ENCODE data around the gene DDN.
A peak's percentile ranks its signal among the peaks of the same experiment; 100 is the strongest.

Gene DDN

GRCh38 chr12:49031573-49032161 is 32.5 kb upstream of the DDN start:
- ATAC-seq: no peak

DNA sequence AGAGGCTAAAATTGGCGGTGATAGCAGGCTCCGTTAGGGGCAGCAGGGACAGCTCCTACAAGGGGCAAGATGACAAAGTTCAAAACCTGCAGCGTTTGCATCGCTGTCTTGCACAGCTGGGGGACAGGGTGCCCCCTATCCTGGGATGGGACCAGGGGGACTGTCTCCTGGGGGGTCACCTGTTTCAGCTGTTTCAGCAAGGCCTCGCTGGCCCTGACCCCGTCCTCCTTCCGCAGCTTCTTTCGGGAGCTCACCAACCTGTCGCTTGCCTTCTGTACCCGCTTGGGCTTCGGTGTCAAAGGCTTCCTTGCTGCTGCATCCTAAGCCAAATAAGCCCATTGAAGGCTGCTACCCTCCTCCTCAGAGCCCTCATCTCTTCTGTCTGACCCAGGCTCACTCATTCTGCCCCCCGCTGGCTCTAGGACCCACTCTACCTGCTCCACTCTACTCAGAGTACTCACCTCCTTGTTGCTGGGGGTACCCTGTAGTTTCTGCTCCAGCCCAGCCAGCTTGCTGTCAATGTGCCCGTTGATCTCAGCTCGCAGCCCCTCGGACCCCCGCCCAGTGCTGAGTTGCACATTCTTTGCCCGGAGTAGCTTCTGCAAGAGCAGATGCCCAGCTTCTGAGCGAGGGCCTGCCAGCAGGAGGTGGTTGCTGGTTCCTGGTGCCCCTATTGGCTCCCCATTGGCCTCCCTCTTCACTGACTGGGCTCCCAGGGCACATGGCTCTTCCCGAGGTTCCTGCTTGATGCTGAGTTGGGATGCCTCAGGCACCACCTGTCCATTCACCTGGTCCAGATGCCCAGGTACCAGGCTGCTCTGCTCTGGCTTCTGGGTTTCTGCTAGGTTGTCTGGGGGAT is 31.8 kb upstream of the DDN start:
- no peak for DNase-seq
- ATAC-seq: no peak

More at GRCh38 chr12:49031573-49032161, 32.5 kb upstream of the DDN start:
- no peak for DNase-seq

GRCh38 chr12:49030119-49030518 is 30.9 kb upstream of the DDN start:
- DNase-seq (no peak), ATAC-seq (no peak)

DNA sequence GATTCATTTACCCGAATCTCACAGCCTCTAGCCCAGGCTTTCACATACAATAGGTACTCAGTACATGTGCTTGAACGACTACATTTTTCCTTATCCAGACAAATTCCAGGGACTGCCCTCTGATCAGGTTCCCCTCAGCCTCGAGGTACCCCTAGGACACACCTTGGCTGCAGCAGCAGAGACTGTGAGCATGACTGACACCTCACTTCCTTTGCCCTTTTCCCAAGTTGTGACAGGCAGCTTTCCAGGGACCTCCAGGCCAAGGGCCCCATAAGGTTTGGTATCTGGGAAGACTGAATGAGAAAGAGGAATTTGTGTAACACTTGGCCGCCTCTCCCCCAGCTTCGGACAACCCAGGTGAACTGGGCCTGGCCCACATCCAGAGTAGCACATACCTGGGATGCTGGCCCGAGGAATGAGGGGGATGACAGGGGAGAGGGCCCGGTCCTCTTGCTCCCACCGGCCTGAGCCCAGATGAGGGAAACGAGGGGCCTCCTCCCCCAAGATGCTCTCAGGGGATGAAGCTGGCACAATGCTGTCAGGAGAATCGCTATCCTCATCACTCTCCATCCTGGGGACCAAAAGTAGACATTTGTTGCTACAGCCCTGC is 29.6 kb upstream of the DDN start:
- ATAC-seq (no peak), DNase-seq (no peak)

DNA sequence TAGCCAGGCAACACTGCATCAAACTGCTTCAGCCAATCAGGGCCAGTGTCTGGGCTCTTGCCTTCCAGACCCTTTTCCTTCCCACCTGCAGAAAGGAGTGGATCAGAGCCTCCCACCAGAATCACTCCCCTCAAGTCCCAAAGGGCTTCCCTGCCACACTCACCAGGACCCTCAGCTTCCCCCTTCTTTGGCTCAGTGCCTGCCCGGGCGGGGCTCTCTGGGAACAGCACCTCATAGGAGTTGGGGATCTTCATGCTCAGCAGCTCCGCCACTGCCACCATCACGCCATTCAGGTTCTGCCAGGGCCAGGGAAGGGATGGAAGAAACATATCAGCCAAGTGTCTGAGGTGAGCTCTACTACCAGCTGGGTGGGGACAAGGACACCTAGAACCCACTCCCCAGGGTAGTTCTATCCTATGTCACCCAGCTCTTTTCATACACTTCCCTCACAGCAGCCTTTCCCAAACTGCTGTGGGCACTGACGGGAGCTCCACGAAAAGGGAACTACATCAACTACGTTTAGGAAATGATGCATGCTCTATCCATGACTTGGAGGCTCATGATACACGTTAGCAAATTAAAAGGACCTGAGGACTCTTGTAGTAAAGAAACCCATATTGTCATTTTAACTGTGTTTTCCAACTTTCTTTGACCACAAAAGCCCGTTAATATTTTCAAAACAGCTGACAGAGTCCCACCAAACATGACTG is 28.8 kb upstream of the DDN start:
- DNase-seq: no peak
- no peak for ATAC-seq

DNA sequence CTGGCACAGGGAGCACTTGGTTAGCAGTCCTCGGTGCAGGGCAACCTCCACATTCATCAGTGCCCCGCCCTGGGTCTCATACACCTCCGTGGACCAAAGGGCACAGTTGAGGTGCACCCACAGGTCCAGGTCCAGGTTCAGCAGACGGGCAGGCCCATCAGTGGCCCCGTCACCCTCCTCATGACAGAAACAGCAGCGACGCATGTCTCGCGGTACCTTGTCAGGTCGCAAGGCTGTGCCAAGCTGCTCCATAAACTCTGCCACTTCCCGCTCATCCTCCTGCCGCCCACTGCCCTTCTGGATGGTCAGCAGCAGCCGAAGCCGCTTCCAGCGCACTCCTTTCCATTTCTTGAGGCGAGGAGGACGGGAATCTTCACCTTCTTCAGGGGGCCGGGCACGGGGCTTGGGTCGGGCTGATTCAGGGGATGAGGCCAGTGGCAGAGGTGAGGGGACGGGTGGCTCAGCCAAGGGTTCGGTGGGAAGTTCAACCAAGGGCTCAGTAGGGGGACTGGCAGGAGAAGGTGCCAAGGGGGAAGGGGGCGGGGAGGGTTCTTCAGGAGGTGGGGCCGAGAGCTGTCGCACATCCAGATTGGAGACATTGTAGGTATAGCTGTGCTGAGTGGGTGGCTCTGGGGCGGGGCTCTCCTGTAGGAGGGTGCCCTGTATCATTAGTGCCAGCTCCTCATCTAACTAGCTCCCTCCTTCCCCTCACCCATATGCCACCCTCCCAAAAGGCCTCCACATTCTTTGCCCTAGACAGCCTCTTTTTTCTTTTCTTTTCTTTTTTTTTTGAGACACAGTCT is 27.7 kb upstream of the DDN start:
- no peak for ATAC-seq
- DNase-seq: no peak

- DNase-seq: no peak
- ATAC-seq: no peak
Measured at GRCh38 chr12:49026101-49026500, 26.9 kb upstream of the DDN start.

GRCh38 chr12:49025463-49025862 is 26.3 kb upstream of the DDN start:
- ATAC-seq: no peak
- DNase-seq: no peak

GRCh38 chr12:49024543-49024942 is 25.4 kb upstream of the DDN start:
- ATAC-seq (no peak), DNase-seq (no peak)

DNA sequence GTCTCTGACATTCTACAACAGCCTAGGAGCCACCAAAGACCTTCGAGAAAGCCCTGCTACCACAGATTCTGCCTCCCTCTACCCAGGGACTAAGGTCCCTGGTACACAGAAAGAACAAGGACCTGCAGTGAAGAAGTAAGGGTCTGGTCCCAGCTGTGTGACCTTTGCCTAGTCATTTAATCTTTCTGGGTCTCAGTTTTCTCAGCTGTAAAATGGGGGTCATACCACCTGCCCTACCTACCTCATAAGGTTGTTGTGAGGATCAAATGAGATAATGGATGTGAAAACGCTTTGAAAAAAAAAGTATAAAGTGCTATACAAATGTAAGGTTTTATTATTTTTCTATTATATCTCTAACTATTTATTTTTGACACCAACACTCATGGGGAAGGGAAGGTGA is 24.6 kb upstream of the DDN start:
- no peak for DNase-seq
- ATAC-seq: no peak

GRCh38 chr12:49022558-49023178 is 23.5 kb upstream of the DDN start:
- no peak for DNase-seq
- ATAC-seq: no peak

DNA sequence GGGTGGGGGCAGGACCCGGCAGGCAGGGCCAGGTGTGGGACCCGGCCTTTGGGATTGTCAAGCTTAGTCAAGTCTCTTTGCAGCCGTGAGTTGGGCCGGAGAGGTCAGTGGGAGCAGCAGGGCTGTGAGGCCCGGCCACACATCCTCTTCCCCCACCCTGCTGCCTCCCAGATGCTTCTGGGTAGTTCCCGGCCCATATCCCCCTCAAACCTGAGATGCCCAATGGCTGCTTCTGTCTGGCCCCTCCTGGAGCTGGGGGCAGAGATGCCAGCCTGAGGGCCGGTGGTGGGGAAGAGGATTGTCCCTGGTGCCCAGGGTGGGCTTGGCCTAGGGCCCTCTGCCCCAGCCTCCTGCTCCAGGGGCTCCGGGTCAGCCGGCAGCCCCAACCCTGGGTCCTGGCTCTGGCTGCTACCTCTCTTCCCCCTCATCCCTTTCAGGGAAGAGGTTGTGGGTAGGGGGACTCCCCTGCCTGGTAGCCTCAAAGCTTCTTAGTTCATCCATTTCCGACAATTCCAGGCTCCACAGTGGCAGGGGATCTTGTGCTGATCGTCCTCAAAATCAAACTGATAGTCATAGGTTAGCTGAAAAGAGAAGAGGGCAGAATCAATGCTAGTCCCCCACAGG is 22.2 kb upstream of the DDN start:
- ATAC-seq (no peak), DNase-seq (no peak)

- DNase-seq: no peak
Measured at GRCh38 chr12:49020441-49020840, 21.3 kb upstream of the DDN start.

GRCh38 chr12:49019443-49020324 is 20.5 kb upstream of the DDN start:
- ATAC-seq (no peak), DNase-seq (peak; percentile 61)

More at GRCh38 chr12:49020441-49020840, 21.3 kb upstream of the DDN start:
- no peak for ATAC-seq

- peak; percentile 14 for ATAC-seq
- DNase-seq: no peak
Measured at GRCh38 chr12:49019120-49019430, 19.9 kb upstream of the DDN start.

DNA sequence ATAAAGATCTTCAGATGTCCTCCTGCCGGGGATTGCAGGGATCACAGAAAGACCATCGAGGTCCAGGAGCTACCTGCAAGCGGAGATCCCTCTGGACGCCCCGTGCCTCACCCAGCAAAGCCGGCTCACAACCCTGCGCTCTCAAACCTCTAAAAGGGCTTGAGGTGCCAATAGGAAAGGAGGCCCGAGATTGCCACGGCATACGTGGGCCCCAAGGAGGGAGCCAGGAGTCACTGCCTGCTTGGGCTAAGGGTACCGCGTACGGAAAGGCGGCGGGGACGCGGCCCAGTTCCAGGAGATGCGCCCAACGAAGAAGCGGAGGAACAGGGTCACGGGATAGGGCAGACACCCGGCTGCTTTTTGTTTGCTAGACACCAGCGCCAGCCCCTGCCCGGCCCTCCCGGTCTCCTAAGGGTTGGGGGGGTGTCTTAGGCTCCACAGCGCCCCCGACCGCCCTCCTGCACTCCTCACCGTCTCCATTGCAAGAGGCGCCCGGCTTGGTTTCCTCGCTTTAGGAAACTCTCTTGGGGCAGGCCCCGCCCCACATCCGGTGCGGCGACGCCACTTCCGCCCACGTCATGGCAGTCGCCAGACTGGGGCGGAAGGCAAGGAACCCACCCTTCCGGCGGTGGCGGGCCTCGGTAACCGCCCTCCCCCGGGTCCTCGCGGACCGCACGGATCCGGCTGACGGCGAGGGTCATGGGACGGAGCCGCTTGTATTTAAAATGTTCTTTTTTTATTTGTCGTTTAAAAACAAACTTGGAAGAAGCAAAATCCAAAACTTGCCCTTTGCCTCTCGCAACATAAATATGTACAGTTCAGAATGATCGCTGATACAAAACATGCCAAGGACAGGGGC is 19.3 kb upstream of the DDN start, which contains the start of gene PRKAG1:
PRKAG1 (minus strand) TSS at position 516 of the 859 bp plus-strand sequence; CDS start at position 480, 36 bp downstream.
- peak; percentile 89 for ATAC-seq
- peak; percentile 96 for DNase-seq

DNA sequence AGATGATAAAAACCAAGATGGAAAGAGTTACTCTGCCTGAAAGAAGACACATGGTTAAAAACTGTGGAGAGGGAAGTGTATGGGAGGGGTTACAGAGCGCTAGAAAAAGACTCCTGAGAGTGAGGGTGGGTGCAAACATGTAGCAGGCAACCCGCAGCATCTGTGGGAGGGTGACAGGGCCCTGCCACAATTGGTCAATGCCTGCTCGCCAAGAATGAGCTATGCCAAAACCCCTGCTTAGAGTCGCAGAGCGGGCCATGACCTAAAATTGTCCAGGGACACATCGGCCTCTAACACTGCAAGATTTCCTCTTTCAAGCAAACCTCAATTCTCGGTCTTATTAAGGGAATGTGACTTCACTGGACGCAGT is 18.7 kb upstream of the DDN start:
- DNase-seq (peak; percentile 66), ATAC-seq (peak; percentile 62)

- DNase-seq (no peak), ATAC-seq (no peak)
Measured at GRCh38 chr12:49015196-49015595, 16.0 kb upstream of the DDN start.

GRCh38 chr12:49014547-49014946 is 15.4 kb upstream of the DDN start:
- DNase-seq: no peak
- ATAC-seq: no peak

All from stimulated activated naive CD8-positive, alpha-beta T cell treated with anti-CD3 and anti-CD28 coated beads, Interleukin-15, Interleukin-2, amounts not matched to agents 100 U/mL and 50 U/mL, for 24 hours (primary cell).